PC-3 (cell line): Measurements from ENCODE around the gene VRK3. TPM values are rescaled to one million over a fixed set of nuclear protein-coding genes. Genes with fewer than 3 reads are reported as not detected.

Source experiments
- ATAC-seq: fragments of 200-7000 bp; cut with Tn5 transposase; 2 replicates; pipeline ENCODE4 v1.9.1; 2020; ENCODE audit warnings: mild to moderate bottlenecking, moderate library complexity
- BruUV-seq: library from RNA; stranded (reverse); fragments of 400-500 nt; replicated peaks from 2 replicates; lab custom pipeline; 2021; lab: Mats Ljungman, UMichigan
- CTCF ChIA-PET: fragments of 300-600 bp; sonication (Branson Sonifier 250); formaldehyde crosslinking; loops from one replicate; lab custom pipeline; 2022; ENCODE audit warnings: antibody characterized with exemption; lab: Charles Lee
- POLR2A ChIA-PET: fragments of 300-600 bp; sonication (Branson Sonifier 250); formaldehyde crosslinking; loops from one replicate; lab custom pipeline; 2022; ENCODE audit warnings: antibody characterized with exemption; ENCODE audit not compliant: unreplicated experiment; lab: Charles Lee
- DNase-seq: peaks from one replicate; pipeline ENCODE4 v3.0.0-alpha.2; 2015
- H2AFZ ChIP-seq: fragments of 300-600 bp; sonication (generic); 2 replicates; pipeline ENCODE4 v1.6.0; 2016; ENCODE audit warnings: antibody characterized with exemption, low read length
- H3F3A ChIP-seq: fragments of 300-600 bp; sonication (generic); one replicate; pipeline ENCODE4 v1.6.0; 2017; ENCODE audit warnings: antibody characterized with exemption, low read length, control low read depth, mild to moderate bottlenecking; ENCODE audit not compliant: unreplicated experiment
- H3K27ac ChIP-seq: fragments of 300-600 bp; sonication (generic); 2 replicates; pipeline ENCODE4 v1.5.1; 2016; ENCODE audit warnings: mild to moderate bottlenecking, low read length
- H3K27me3 ChIP-seq: fragments of 300-600 bp; sonication (generic); 2 replicates; pipeline ENCODE4 v1.6.1; 2016; ENCODE audit warnings: low read length, mixed read lengths
- H3K36me3 ChIP-seq: fragments of 300-600 bp; sonication (generic); 2 replicates; pipeline ENCODE4 v1.6.1; 2016; ENCODE audit warnings: low read depth, mixed run types, low read length, mixed read lengths
- H3K4me1 ChIP-seq: fragments of 300-600 bp; sonication (generic); 2 replicates; pipeline ENCODE4 v1.5.1; 2016; ENCODE audit warnings: low read length; ENCODE audit not compliant: insufficient read depth
- H3K4me2 ChIP-seq: fragments of 300-600 bp; sonication (generic); 2 replicates; pipeline ENCODE4 v1.6.0; 2016; ENCODE audit warnings: low read length
- H3K4me3 ChIP-seq: fragments of 300-600 bp; sonication (generic); 2 replicates; pipeline ENCODE4 v1.5.1; 2016; ENCODE audit warnings: mild to moderate bottlenecking, low read length, mixed read lengths
- H3K79me2 ChIP-seq: fragments of 300-600 bp; sonication (generic); 2 replicates; pipeline ENCODE4 v1.6.1; 2017; ENCODE audit warnings: low read length, mixed read lengths
- H3K9ac ChIP-seq: fragments of 300-600 bp; sonication (generic); 2 replicates; pipeline ENCODE4 v1.6.0; 2016; ENCODE audit warnings: mild to moderate bottlenecking, low read length
- H3K9me2 ChIP-seq: fragments of 300-600 bp; sonication (generic); replicated peaks from 2 replicates; pipeline ENCODE4 v1.6.1; 2016; ENCODE audit warnings: mixed run types, low read length, mixed read lengths
- H3K9me3 ChIP-seq: fragments of 300-600 bp; sonication (generic); 2 replicates; pipeline ENCODE4 v1.6.1; 2016; ENCODE audit warnings: low read length, mixed read lengths
- H4K20me1 ChIP-seq: fragments of 300-600 bp; sonication (generic); 2 replicates; pipeline ENCODE4 v1.6.1; 2016; ENCODE audit warnings: low read length, mixed read lengths
- CTCF ChIP-seq: fragments of 300-600 bp; sonication (generic); conservative IDR thresholded peaks from 2 replicates; pipeline ENCODE4 v1.5.1; 2017; ENCODE audit warnings: antibody characterized with exemption, low read depth, mild to moderate bottlenecking, low read length
- EZH2 ChIP-seq: fragments of 300-600 bp; sonication (generic); IDR thresholded peaks from one replicate; pipeline ENCODE4 v1.6.1; 2017; ENCODE audit warnings: antibody characterized with exemption, mild to moderate bottlenecking, low read length; ENCODE audit not compliant: unreplicated experiment
- EZH2phosphoT487 ChIP-seq: fragments of 300-600 bp; sonication (generic); IDR thresholded peaks from 2 replicates; pipeline ENCODE4 v1.6.1; 2018; ENCODE audit warnings: mild to moderate bottlenecking, antibody characterized with exemption, low read length, borderline replicate concordance
- intact Hi-C: fragments of 100-400 bp; cut with micrococcal nuclease; formaldehyde crosslinking; loops from 2 replicates; pipeline ENCODE4 v1.9.0; 2023
- total RNA-seq: library from RNA; depleted of rRNA; stranded (reverse); fragments of >200 nt; gene quantifications from 2 replicates; pipeline ENCODE4 v1.2.3, GENCODE V29; 2014

The VRK3 gene
- total RNA-seq, 1 experiment from 2014 or later: 36.3 TPM

DNA sequence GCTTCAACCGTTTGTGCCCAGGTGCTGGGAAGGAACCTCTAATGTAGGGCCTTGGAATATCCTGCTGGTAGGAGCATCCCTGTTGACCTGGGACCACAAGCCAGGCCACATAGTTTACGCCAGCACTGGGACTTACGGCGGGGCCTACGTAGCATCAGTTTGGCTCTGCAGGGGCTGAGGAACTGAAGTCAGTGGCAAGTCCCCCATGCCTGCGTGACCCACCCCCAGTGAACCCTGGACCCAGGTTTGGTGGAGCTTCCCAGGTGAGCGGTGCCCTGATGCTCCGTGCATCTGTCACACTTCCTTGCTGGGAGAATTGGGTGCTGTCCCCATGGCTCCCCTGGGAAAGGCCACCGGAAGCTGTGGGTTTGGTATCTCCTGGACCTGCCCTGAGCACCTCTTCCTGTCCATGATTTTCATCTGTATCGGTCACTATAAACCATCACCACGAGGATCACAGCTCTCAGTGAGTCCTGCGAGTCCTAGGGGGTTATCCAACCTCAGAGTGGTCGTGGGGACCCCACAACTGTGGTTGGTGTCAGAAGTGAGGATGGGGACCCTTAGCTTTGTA is 74.1 kb downstream of the VRK3 start:
- Histone ChIP-seq H3K36me3 (no peaks in the 10 kb centered on the region), H3K9me2 (no peaks in the 10 kb centered on the region), H3K79me2 (no peaks in the 10 kb centered on the region), H2AFZ (no peak overlapping the region), H3K9me3 (no peaks in the 10 kb centered on the region), H3K27me3 (peaks cover 20% of the 10 kb centered on the region; the same call in 1 of the 2 replicates), H4K20me1 (no peaks in the 10 kb centered on the region), H3K9ac (no peak overlapping the region), H3K4me3 (no peak overlapping the region), H3K27ac (no peak overlapping the region), H3F3A (no peaks in the 10 kb centered on the region), H3K4me2 (no peak overlapping the region), H3K4me1 (no peaks in the 10 kb centered on the region)
- DNase-seq: no peak
- no TSS peak for BruUV-seq
- intact Hi-C loops: no loop called here
- CTCF ChIA-PET: interaction anchor here (0.7 kb wide), 1 partner anchor 213 kb away, joined by 3 read pairs; no protein-coding TSS in a partner anchor
- TF ChIP-seq CTCF (no peak), EZH2 (no peak), EZH2phosphoT487 (no peak)
- POLR2A ChIA-PET: interaction anchor here (0.6 kb wide), 1 partner anchor 21 kb away, joined by 3 read pairs; no protein-coding TSS in a partner anchor
- ATAC-seq: no peak

DNA sequence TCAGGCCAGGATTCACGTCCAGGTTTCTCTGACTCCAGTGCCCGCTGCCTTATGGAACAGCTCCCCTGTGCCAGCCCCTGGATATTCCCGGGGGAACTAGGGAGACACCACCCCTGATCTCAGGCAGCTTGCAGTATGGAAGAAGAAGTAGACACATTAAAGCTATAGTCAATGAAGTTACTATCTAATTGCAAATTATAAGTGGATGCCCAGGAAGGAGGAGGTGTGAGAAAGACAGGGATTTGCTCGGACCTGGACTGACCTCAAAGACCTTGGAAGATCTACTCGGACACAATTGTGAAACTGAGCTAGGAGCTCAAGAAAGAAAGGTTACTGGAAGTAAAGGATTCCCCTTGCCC is 74.6 kb downstream of the VRK3 start:
- H3F3A ChIP-seq: no peaks in the 10 kb centered on the region
- BruUV-seq: no TSS peak
- no peaks in the 10 kb centered on the region for H3K9me2 ChIP-seq
- no peaks in the 10 kb centered on the region for H3K36me3 ChIP-seq
- ATAC-seq: no peak
- H3K4me3 ChIP-seq: no peak overlapping the region
- H3K4me1 ChIP-seq: no peaks in the 10 kb centered on the region
- H4K20me1 ChIP-seq: no peaks in the 10 kb centered on the region
- ChIA-PET CTCF (no interaction called here), POLR2A (interaction anchor here (0.6 kb wide), 1 partner anchor 20 kb away, joined by 3 read pairs; no protein-coding TSS in a partner anchor)
- H3K9me3 ChIP-seq: no peaks in the 10 kb centered on the region
- intact Hi-C loops: no loop called here
- no peak overlapping the region for H2AFZ ChIP-seq
- H3K79me2 ChIP-seq: no peaks in the 10 kb centered on the region
- no peak overlapping the region for H3K27ac ChIP-seq
- no peak for TF ChIP-seq EZH2phosphoT487
- TF ChIP-seq EZH2: no peak
- TF ChIP-seq CTCF: no peak
- H3K27me3 ChIP-seq: peaks cover 20% of the 10 kb centered on the region; the same call in 1 of the 2 replicates
- H3K9ac ChIP-seq: no peak overlapping the region
- no peak overlapping the region for H3K4me2 ChIP-seq
- no peak for DNase-seq
